NCI-H1417 treated with DMSO at 0.1 percent for 48 hours (cell line): ENCODE measurements around the gene MAN2A2.
A peak's percentile ranks its signal among the peaks of the same experiment; 100 is the strongest.

Source experiments
- DNase-seq: peaks from one replicate; lab custom pipeline; 2025; lab: John Stamatoyannopoulos, UW

Gene MAN2A2

GRCh38 chr15:90902840-90903732, at the start of gene MAN2A2:
Gene MAN2A2 (plus strand): TSS chr15:90903302. CDS start chr15:90904208, 906 bp downstream.
- DNase-seq = peak; percentile 19

DNA sequence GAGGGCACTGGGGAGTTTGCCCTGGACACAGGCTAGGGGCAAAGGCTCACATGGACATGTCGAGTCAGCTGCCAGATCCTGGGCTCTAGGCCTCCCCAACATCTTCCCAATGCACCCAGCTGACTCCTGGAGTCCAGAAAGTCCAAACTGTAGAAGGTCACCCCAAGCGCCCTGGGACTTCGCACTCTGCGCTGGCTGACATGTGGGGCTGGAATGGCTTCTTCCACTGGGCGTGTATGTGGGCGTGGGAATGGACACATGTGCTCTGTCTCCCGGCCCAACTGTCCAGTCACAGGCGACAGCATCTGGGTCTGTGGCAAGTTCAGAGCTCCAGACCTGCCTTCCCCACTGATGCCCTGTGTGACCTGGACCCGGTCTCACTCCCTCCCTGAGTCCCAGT, 48.0 kb upstream of the MAN2A2 start:
- no peak for DNase-seq

GRCh38 chr15:90857337-90857736, 45.8 kb upstream of the MAN2A2 start:
- DNase-seq = no peak

DNA sequence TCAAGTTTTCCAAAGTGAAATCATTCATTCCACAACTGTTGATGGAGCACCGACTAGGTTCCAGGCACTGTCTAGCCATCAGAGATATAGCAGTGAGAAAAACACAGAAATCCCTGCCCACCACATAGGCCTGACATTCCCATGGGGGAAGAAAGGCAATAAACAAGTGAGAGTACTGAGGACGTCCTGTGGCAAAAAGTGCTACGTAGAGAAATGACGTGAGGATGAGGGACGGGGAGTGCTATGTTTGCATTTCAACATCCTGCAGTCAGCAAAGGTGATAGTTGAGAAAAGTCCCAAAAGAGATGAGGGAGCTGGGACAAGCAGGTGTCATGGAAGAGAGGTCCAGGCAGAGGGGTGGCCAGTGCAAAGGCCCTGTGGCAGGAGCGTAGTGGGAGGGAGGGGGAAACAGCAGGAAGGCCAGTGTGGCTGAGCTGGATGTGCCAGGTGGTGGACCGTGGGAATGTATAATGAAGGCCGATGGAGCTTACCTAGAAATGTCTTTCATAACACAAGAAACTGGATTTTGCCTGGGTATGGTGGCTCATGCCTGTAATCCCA, 45.1 kb upstream of the MAN2A2 start:
- no peak for DNase-seq

DNA sequence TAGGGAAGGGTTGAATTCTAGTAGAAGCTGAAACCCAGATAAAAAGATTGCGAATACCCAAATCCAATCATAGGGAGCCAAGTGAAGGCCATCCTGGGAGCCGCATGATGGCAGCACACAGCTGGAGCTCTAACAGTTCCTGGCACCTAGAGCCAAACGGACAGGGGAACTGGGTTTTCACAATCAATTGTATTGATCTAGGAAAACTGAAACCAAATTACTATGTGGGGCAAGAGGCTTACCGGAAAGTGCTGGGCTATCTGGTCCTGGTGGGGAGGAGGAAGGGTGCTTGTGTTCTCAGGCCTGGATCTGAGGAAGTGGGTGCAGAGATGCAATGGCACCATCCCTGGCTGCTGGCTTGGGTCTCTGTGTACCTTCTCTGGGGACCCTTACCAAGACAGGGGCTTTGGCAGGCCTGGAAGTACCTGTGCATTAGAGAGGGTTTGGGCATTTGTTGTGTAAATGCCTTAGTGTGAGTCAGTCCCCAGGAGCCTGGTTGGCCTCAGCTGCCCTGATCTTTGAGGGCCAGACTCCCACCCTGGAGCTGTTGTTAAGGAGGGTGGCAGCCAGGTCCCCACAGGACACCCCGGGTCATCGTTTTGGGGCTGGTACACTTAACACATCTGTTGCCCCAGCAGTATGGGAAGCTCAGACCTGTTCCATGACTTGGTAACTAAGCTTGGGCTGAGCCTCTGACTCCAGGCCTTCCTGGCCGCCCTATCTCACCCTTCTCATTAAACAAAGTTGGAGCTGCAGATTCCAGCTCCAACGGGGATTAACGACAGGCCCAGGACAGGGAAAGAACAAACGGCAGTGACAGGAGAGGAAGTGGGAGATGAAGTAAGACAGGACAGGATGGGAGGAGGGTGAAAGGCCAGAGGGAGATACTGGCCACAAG, 43.6 kb upstream of the MAN2A2 start:
- DNase-seq = no peak

DNA sequence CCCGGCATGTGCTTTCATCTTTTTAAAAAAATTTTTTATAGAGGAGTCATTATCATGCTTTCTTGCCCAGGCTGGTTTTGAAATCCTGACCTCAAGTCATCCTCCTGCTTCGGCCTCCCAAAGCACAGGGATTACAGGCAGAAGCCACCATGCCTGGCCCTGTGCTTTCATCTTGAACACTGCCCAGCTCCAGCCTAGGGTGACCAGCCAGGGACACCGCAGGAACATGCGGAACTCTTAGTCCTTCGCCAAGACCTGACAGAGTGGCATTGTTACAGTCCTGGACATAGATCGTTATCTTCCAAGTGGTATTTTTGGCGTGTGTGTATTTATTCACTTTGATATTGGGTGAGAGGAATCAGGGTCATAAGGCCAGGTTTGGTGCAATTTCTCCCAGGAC, 42.7 kb upstream of the MAN2A2 start:
- no peak for DNase-seq

- peak; percentile 89 for DNase-seq
Observed at GRCh38 chr15:90860942-90861675, 42.0 kb upstream of the MAN2A2 start.

GRCh38 chr15:90862487-90862886, 40.6 kb upstream of the MAN2A2 start:
- DNase-seq = no peak

GRCh38 chr15:90862964-90863778, 39.9 kb upstream of the MAN2A2 start:
- no peak for DNase-seq

DNA sequence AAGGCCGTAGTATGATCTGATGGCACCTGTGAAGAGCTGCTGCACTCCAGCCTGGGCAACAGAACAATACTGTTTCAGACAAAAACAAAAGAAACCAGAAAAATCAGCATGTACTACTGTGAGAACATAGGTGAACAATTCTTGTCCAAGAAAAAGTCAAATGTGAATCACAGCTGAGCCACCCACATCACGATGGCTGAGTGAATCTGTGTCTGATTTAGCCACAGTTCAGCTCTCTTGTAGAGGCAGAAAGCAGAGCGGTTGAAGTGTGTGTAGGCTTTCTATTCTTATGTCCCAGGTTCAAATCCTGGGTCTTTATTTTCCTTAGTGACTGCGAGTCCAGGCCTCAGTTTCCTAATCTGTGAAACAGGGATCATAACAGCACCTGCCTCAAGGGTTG, 39.1 kb upstream of the MAN2A2 start:
- no peak for DNase-seq

GRCh38 chr15:90864507-90864906, 38.6 kb upstream of the MAN2A2 start:
- DNase-seq = no peak

- DNase-seq = no peak
Observed at GRCh38 chr15:90865702-90866101, 37.4 kb upstream of the MAN2A2 start.

GRCh38 chr15:90866161-90866715, 36.9 kb upstream of the MAN2A2 start:
- peak; percentile 46 for DNase-seq

GRCh38 chr15:90866800-90867199, 36.3 kb upstream of the MAN2A2 start:
- DNase-seq = no peak

GRCh38 chr15:90868261-90868689, 34.8 kb upstream of the MAN2A2 start, which contains the start of gene FURIN:
Gene FURIN (plus strand): TSS chr15:90868588. CDS start chr15:90875741, 7,153 bp downstream.
- no peak for DNase-seq

GRCh38 chr15:90869140-90869541, 34.0 kb upstream of the MAN2A2 start:
- DNase-seq = no peak

DNA sequence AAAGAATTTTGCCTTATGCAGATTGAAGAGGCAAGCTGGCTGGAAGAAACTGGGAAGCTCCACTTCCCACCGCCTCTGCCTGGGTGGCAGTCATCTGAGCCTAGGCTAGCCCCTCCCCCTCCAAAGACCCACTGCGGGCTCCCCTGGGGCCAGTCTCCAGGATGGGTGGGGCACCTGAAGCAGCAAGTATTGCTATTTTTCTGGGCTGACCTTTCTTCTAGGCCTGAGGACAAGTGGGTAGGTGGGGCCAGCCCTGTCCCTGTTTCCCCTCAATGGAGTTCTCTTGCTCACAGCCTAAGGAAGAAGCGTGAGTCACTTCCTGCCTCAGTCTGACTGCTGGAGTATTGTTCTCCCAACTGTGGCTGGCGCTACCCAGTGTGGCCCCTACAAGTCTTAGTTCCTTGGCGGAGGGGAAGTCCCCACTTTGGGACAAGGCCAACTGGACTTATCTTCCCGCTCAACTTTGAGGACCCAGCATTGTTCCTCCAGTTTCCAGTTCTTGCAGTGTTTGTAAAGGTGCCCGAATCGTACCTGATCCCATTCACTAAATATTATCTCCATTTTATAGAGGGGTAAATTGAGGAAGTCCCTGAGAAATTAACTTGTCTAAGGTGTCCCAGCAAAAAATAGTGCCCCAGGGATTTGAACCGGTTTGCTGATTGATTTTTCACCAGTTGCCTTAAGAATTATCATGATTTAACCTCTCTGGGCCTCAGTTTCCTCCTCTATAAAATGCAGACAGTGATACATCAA, 33.3 kb upstream of the MAN2A2 start:
- no peak for DNase-seq

- no peak for DNase-seq
Observed at GRCh38 chr15:90870354-90871138, 32.6 kb upstream of the MAN2A2 start.
